ENCODE measurements around the gene FAM234B. TPM values are rescaled to one million over a fixed set of nuclear protein-coding genes. Genes with fewer than 3 reads are reported as not detected.

FAM234B gene
- polyA plus RNA-seq, 1 donor from 2014 or later: 20.5 TPM

- TF ChIP-seq SMC3 (conservative IDR thresholded peaks at IDR 0.05; ENCODE audit: poor library complexity) (no peak), MXI1 (conservative IDR thresholded peaks at IDR 0.05; ENCODE audit: poor library complexity, severe bottlenecking) (no peak)
Observed at GRCh38 chr12:13093848-13094220, 49.7 kb downstream of the FAM234B start (continued).

- no peaks in the 10 kb centered on the region for H3K36me3 ChIP-seq (ENCODE audit: insufficient read depth, low read length)
- H3K9me2 ChIP-seq (ENCODE audit: insufficient read depth, low read length): no peaks in the 10 kb centered on the region
- no peaks in the 10 kb centered on the region for H4K20me1 ChIP-seq (ENCODE audit: insufficient read depth)
- H3K9ac ChIP-seq (ENCODE audit: low read length): no peak overlapping the region
- no peak overlapping the region for H3K4me3 ChIP-seq (ENCODE audit: low read length)
- no peak overlapping the region for H2AFZ ChIP-seq (ENCODE audit: low read depth, low read length)
- no peak for TF ChIP-seq SMC3 (conservative IDR thresholded peaks at IDR 0.05; ENCODE audit: poor library complexity)
- no peak for TF ChIP-seq POLR2AphosphoS5 (IDR thresholded peaks at IDR 0.05)
- TF ChIP-seq RAD21 (conservative IDR thresholded peaks at IDR 0.05): no peak
- H3K4me2 ChIP-seq (ENCODE audit: low read length): no peak overlapping the region
- H3K27me3 ChIP-seq (ENCODE audit: insufficient read depth, low read depth, low read length): no peaks in the 10 kb centered on the region
- no peaks in the 10 kb centered on the region for H3K9me3 ChIP-seq (ENCODE audit: low read length)
- H3K27ac ChIP-seq (ENCODE audit: low read length): no peak overlapping the region
- no peaks in the 10 kb centered on the region for H3F3A ChIP-seq (ENCODE audit: insufficient read depth, low read length, poor library complexity, severe bottlenecking)
- H3K79me2 ChIP-seq (replicated peaks; ENCODE audit: insufficient read depth, low read length): no peaks in the 10 kb centered on the region
Observed at GRCh38 chr12:13094367-13094766, 50.2 kb downstream of the FAM234B start.

GRCh38 chr12:13095266-13095995 lies 51.2 kb downstream of the FAM234B start:
- Histone ChIP-seq H3K9ac (ENCODE audit: low read length) (no peak overlapping the region), H3K9me2 (ENCODE audit: insufficient read depth, low read length) (no peaks in the 10 kb centered on the region), H3K27ac (ENCODE audit: low read length) (no peak overlapping the region), H3K4me2 (ENCODE audit: low read length) (no peak overlapping the region), H4K20me1 (ENCODE audit: insufficient read depth) (no peaks in the 10 kb centered on the region), H2AFZ (ENCODE audit: low read depth, low read length) (no peak overlapping the region), H3K9me3 (ENCODE audit: low read length) (no peaks in the 10 kb centered on the region), H3K36me3 (ENCODE audit: insufficient read depth, low read length) (no peaks in the 10 kb centered on the region), H3K27me3 (ENCODE audit: insufficient read depth, low read depth, low read length) (no peaks in the 10 kb centered on the region), H3F3A (ENCODE audit: insufficient read depth, low read length, poor library complexity, severe bottlenecking) (no peaks in the 10 kb centered on the region), H3K79me2 (replicated peaks; ENCODE audit: insufficient read depth, low read length) (no peaks in the 10 kb centered on the region), H3K4me3 (ENCODE audit: low read length) (no peak overlapping the region)
- TF ChIP-seq CTCF (IDR thresholded peaks at IDR 0.05; ENCODE audit: poor library complexity, severe bottlenecking): no peak

- TF ChIP-seq MXI1 (conservative IDR thresholded peaks at IDR 0.05; ENCODE audit: poor library complexity, severe bottlenecking) (no peak), REST (IDR thresholded peaks at IDR 0.05; ENCODE audit: borderline replicate concordance) (no peak), SMC3 (conservative IDR thresholded peaks at IDR 0.05; ENCODE audit: poor library complexity) (no peak), POLR2AphosphoS5 (IDR thresholded peaks at IDR 0.05) (no peak), CTCF (IDR thresholded peaks at IDR 0.05; ENCODE audit: poor library complexity, severe bottlenecking) (no peak), EZH2 (IDR thresholded peaks at IDR 0.05; ENCODE audit: borderline replicate concordance, insufficient read depth, low read length, poor library complexity, severe bottlenecking) (no peak), RAD21 (conservative IDR thresholded peaks at IDR 0.05) (no peak), TAF1 (IDR thresholded peaks at IDR 0.05; ENCODE audit: low read depth) (no peak)
- H2AFZ ChIP-seq (ENCODE audit: low read depth, low read length): no peak overlapping the region
- no peaks in the 10 kb centered on the region for H4K20me1 ChIP-seq (ENCODE audit: insufficient read depth)
- H3K9ac ChIP-seq (ENCODE audit: low read length): no peak overlapping the region
- H3K4me3 ChIP-seq (ENCODE audit: low read length): no peak overlapping the region
- no peaks in the 10 kb centered on the region for H3K9me3 ChIP-seq (ENCODE audit: low read length)
- no peaks in the 10 kb centered on the region for H3K27me3 ChIP-seq (ENCODE audit: insufficient read depth, low read depth, low read length)
- no peak overlapping the region for H3K4me2 ChIP-seq (ENCODE audit: low read length)
- no peaks in the 10 kb centered on the region for H3K9me2 ChIP-seq (ENCODE audit: insufficient read depth, low read length)
- no peaks in the 10 kb centered on the region for H3K79me2 ChIP-seq (replicated peaks; ENCODE audit: insufficient read depth, low read length)
- no peaks in the 10 kb centered on the region for H3K36me3 ChIP-seq (ENCODE audit: insufficient read depth, low read length)
- no peak overlapping the region for H3K27ac ChIP-seq (ENCODE audit: low read length)
- H3F3A ChIP-seq (ENCODE audit: insufficient read depth, low read length, poor library complexity, severe bottlenecking): peaks cover 4% of the 10 kb centered on the region
Observed at GRCh38 chr12:13097491-13098011, 53.4 kb downstream of the FAM234B start.
